Gastrocnemius medialis (tissue), 4 donors: ENCODE measurements around the gene TSC22D4.

Experiments used
- POLR2A ChIP-seq, 2 donors: fragments of 450-650 bp; IDR thresholded peaks; one replicate each; pipeline ENCODE4 v1.6.1; 2017; ENCODE audit warnings: antibody characterized with exemption in 2 of 2, mild to moderate bottlenecking in 2 of 2, moderate library complexity in 2 of 2
- TF ChIP-seq, protein P1 (sequence below), 5 experiments: fragments of 450-650 bp in 3 of 5; fragments of 200-600 bp in 2 of 5; sonication (generic) in 2 of 5; IDR thresholded peaks in 4 of 5; conservative IDR thresholded peaks in 1 of 5; 1 replicate in 4 of 5; 2 replicates in 1 of 5; pipeline ENCODE4 v1.5.1; 2016 to 2019; ENCODE audit warnings: antibody characterized with exemption in 5 of 5, mild to moderate bottlenecking in 3 of 5, moderate library complexity in 3 of 5

DNA sequence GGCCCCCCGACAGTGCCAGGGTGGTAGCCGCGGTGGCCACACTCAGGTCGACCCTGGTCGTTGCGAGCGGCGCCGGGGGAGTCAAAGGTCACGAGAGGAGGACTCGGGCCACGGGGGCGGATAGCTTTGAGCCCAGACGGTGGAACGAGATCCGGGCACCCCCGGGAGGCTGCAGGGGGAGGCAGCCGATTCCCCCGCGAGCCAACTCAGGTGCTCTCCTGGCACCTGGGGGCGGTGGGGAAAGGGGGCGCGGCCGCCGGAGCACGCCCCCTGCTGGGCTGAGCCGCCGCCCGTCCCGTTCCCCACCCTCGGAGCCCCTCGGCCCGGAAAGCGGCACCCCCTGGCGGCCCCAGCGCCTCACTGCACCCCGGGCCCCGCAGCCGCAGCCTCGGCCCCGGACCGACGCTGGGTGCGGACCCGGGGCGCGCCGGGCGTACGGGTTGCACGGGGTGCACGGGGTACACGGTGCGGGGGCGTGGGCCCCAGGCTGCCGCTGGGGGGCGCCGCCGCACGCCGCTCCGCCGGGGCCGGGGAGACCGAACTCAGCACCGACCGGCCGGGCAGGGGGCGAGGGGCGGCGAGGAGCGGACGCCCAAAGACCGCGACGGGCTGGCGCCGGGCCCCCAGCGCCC lies 4.2 kb upstream of the TSC22D4 start:
- TF ChIP-seq, protein P1, sequence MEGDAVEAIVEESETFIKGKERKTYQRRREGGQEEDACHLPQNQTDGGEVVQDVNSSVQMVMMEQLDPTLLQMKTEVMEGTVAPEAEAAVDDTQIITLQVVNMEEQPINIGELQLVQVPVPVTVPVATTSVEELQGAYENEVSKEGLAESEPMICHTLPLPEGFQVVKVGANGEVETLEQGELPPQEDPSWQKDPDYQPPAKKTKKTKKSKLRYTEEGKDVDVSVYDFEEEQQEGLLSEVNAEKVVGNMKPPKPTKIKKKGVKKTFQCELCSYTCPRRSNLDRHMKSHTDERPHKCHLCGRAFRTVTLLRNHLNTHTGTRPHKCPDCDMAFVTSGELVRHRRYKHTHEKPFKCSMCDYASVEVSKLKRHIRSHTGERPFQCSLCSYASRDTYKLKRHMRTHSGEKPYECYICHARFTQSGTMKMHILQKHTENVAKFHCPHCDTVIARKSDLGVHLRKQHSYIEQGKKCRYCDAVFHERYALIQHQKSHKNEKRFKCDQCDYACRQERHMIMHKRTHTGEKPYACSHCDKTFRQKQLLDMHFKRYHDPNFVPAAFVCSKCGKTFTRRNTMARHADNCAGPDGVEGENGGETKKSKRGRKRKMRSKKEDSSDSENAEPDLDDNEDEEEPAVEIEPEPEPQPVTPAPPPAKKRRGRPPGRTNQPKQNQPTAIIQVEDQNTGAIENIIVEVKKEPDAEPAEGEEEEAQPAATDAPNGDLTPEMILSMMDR (IDR thresholded peaks at IDR 0.05 in 4 of 5, conservative IDR thresholded peaks at IDR 0.05 in 1 of 5), result peak; percentile 79 to 99 (median 98)
- no peak for TF ChIP-seq POLR2A (IDR thresholded peaks at IDR 0.05)
